Activated naive CD8-positive, alpha-beta T cell treated with anti-CD3 and anti-CD28 coated beads, Interleukin-2, amount 50 U/mL, for 24 hours (primary cell): ENCODE data around the gene PTPRE.
"Not testable (repeated sequence)": the region's sequence is repeated elsewhere in the genome, so short reads cannot be mapped to it uniquely, and the experiment has no call there.

Experiments used
- ATAC-seq: fragments of 150-1000 bp; cut with Tn5 transposase; one replicate; pipeline ENCODE4 v1.10.0; 2021
- DNase-seq: peaks from one replicate; pipeline ENCODE4 v3.0.0; 2021
- H3K27ac Mint-ChIP-seq: one replicate; pipeline ENCODE4 v1.8.0; 2021; ENCODE audit warnings: mild to moderate bottlenecking, mixed read lengths
- H3K27me3 Mint-ChIP-seq: one replicate; pipeline ENCODE4 v1.8.0; 2021; ENCODE audit warnings: mixed read lengths
- H3K36me3 Mint-ChIP-seq: one replicate; pipeline ENCODE4 v1.8.0; 2021; ENCODE audit warnings: low read depth, mixed read lengths
- H3K4me1 Mint-ChIP-seq: one replicate; pipeline ENCODE4 v1.8.0; 2021; ENCODE audit warnings: mixed read lengths
- H3K4me3 Mint-ChIP-seq: one replicate; pipeline ENCODE4 v1.8.0; 2021; ENCODE audit warnings: mild to moderate bottlenecking, moderate library complexity, mixed read lengths
- H3K9me3 Mint-ChIP-seq: one replicate; pipeline ENCODE4 v1.8.0; 2021; ENCODE audit warnings: mixed read lengths

Gene PTPRE

DNA sequence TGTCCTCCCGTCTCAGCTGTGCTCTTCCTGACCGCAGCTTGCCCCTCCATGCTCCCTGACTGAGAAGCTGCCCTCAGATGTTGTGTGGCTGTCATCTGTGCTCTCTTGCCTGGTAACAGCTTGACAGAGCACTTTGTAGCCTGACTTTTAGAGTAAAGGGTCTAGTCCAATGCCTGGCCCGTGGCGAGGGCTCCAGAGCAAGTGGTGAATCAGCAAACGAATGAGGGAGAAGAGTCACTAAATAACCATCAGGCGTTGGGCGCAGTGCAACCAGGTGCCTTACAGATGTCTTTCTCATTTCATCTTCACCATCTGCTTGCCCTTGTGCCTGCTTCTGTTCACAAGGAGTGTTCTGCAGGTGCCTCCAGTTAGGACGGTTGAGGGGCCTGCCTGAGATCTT lies 173.7 kb downstream of the PTPRE start:
- H3K36me3 Mint-ChIP-seq, result peaks cover 20% of the 10 kb centered on the region

GRCh38 chr10:128081222-128081621 lies 174.3 kb downstream of the PTPRE start:
- H3K36me3 Mint-ChIP-seq, result peaks cover 17% of the 10 kb centered on the region
- H3K27ac Mint-ChIP-seq, result no peak overlapping the region

More for the DNA sequence above, 173.7 kb downstream of the PTPRE start:
- no peak overlapping the region for H3K27ac Mint-ChIP-seq
- H3K4me3 Mint-ChIP-seq, result no peak overlapping the region
- no peak for DNase-seq
- H3K27me3 Mint-ChIP-seq, result no peaks in the 10 kb centered on the region
- ATAC-seq, result no peak
- no peaks in the 10 kb centered on the region for H3K4me1 Mint-ChIP-seq
- no peaks in the 10 kb centered on the region for H3K9me3 Mint-ChIP-seq

DNA sequence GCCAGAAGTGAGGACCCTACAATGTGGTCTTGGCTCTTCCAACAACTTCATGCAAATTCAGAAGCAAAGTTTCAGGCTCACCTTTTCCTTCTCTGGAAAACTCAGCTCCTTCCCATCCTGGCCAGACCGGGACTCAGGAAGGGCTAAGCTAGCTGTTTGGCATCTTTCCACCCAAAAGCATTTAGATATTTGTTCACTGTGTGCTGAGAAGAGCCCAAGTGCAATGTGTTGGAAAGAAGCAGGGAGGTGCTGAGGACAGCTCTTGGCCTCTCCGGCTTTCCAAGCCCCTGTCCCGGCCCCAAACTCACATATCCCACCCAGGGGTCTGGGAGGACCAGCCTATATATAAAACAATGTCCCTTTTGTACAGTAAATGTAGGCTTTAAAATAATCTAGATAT lies 174.8 kb downstream of the PTPRE start:
- Mint-ChIP-seq H3K4me3 (no peak overlapping the region), H3K27ac (no peak overlapping the region), H3K9me3 (no peaks in the 10 kb centered on the region), H3K4me1 (no peaks in the 10 kb centered on the region), H3K27me3 (no peaks in the 10 kb centered on the region), H3K36me3 (peaks cover 15% of the 10 kb centered on the region)
- ATAC-seq (no peak), DNase-seq (no peak)

More at GRCh38 chr10:128081222-128081621, 174.3 kb downstream of the PTPRE start:
- no peak for ATAC-seq
- no peaks in the 10 kb centered on the region for H3K27me3 Mint-ChIP-seq
- DNase-seq, result no peak
- no peaks in the 10 kb centered on the region for H3K4me1 Mint-ChIP-seq
- no peaks in the 10 kb centered on the region for H3K9me3 Mint-ChIP-seq
- no peak overlapping the region for H3K4me3 Mint-ChIP-seq

- no peaks in the 10 kb centered on the region for H3K27me3 Mint-ChIP-seq
- no peaks in the 10 kb centered on the region for H3K9me3 Mint-ChIP-seq
- H3K4me1 Mint-ChIP-seq, result peaks cover 4% of the 10 kb centered on the region
- H3K27ac Mint-ChIP-seq, result no peak overlapping the region
- ATAC-seq (no peak), DNase-seq (no peak)
- peaks cover 12% of the 10 kb centered on the region for H3K36me3 Mint-ChIP-seq
- no peak overlapping the region for H3K4me3 Mint-ChIP-seq
Observed at GRCh38 chr10:128083191-128083895, 176.4 kb downstream of the PTPRE start.

DNA sequence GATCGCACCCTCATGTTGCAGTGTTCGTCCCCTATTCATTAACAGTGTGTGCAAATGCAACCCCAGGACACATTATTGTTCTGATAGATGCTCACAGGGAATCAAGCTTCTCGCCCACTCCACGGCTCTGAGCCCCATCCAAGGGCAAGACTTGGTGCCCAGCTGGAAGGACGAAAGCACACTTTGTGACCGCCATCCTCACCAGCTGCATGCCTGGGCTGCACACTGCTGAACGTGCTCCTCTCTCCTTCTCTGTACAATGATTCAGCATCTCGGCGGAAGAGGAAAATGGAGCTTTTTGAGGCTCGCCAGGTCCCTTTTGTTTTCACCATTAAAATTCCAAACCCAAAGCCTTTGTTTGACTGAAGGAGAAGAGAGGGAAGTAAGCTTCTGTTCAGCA lies 177.5 kb downstream of the PTPRE start:
- H3K27ac Mint-ChIP-seq, result no peak overlapping the region
- H3K4me3 Mint-ChIP-seq, result no peak overlapping the region
- no peaks in the 10 kb centered on the region for H3K9me3 Mint-ChIP-seq
- no peak for ATAC-seq
- peaks cover 10% of the 10 kb centered on the region for H3K36me3 Mint-ChIP-seq
- no peak for DNase-seq
- no peaks in the 10 kb centered on the region for H3K27me3 Mint-ChIP-seq
- H3K4me1 Mint-ChIP-seq, result peaks cover 4% of the 10 kb centered on the region

GRCh38 chr10:128084991-128085390 lies 178.1 kb downstream of the PTPRE start:
- H3K36me3 Mint-ChIP-seq, result peaks cover 7% of the 10 kb centered on the region
- no peak overlapping the region for H3K27ac Mint-ChIP-seq
- peaks cover 4% of the 10 kb centered on the region for H3K4me1 Mint-ChIP-seq

GRCh38 chr10:128086003-128086863 lies 179.3 kb downstream of the PTPRE start:
- H3K4me1 Mint-ChIP-seq, result peaks cover 4% of the 10 kb centered on the region
- no peak overlapping the region for H3K4me3 Mint-ChIP-seq
- no peaks in the 10 kb centered on the region for H3K27me3 Mint-ChIP-seq
- no peak for DNase-seq
- peaks cover 4% of the 10 kb centered on the region for H3K36me3 Mint-ChIP-seq
- H3K9me3 Mint-ChIP-seq, result no peaks in the 10 kb centered on the region
- H3K27ac Mint-ChIP-seq, result no peak overlapping the region
- no peak for ATAC-seq

More at GRCh38 chr10:128084991-128085390, 178.1 kb downstream of the PTPRE start:
- no peak for ATAC-seq
- Mint-ChIP-seq H3K9me3 (no peaks in the 10 kb centered on the region), H3K27me3 (no peaks in the 10 kb centered on the region), H3K4me3 (no peak overlapping the region)
- DNase-seq, result no peak

- Mint-ChIP-seq H3K27me3 (no peaks in the 10 kb centered on the region), H3K27ac (no peak overlapping the region)
Observed at GRCh38 chr10:128087146-128087883, 180.4 kb downstream of the PTPRE start.

DNA sequence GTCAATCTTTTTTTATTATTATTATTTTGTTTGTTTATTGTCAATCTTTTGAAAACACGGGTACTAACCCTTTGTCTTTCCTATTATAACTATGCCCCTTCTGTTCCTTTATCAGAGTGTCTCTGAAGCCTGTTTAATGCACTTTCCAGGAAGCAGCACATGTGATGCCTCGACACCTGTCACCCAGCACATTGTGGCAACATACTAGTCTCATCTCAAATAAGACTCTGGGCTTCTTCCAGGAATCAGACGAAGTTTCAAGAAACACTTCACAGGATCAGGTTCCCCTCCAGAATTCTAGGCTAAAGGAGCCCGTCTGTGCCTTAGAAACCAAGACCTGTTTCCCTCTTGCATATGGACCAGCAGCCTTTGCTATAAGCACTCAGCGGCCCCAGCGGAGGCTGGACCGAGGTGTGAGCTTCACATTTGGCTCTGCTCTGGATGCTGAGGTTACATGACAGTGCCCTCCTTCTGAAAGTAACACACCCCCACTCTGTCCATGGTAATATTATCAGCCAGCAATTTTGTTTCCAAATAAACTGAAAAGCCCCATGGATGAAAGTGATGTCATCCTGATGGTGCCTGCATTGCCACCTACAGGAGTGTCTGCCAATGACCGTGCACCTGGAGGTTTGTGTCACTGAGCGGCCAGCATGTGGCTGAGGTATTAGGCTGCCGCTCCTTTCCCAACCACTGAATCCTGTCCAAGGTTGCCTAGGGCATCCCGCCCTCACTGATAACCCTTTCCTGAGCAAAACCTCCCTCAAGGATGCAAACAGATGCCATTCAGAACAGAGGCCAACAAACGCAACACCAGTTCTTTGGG lies 181.2 kb downstream of the PTPRE start:
- Mint-ChIP-seq H3K27ac (peak overlapping the region; percentile 4), H3K4me3 (no peak overlapping the region), H3K9me3 (no peaks in the 10 kb centered on the region), H3K27me3 (no peaks in the 10 kb centered on the region), H3K4me1 (peaks cover 4% of the 10 kb centered on the region), H3K36me3 (peaks cover 4% of the 10 kb centered on the region)
- DNase-seq, result no peak
- no peak for ATAC-seq

More at GRCh38 chr10:128087146-128087883, 180.4 kb downstream of the PTPRE start:
- peaks cover 4% of the 10 kb centered on the region for H3K4me1 Mint-ChIP-seq
- no peaks in the 10 kb centered on the region for H3K9me3 Mint-ChIP-seq
- no peak overlapping the region for H3K4me3 Mint-ChIP-seq
- DNase-seq, result no peak
- peaks cover 4% of the 10 kb centered on the region for H3K36me3 Mint-ChIP-seq
- no peak for ATAC-seq

GRCh38 chr10:128091636-128092210 lies 184.8 kb downstream of the PTPRE start:
- ATAC-seq (no peak), DNase-seq (no peak)
- Mint-ChIP-seq H3K27me3 (no peaks in the 10 kb centered on the region), H3K4me1 (peaks cover 23% of the 10 kb centered on the region), H3K9me3 (no peaks in the 10 kb centered on the region), H3K4me3 (no peak overlapping the region), H3K27ac (no peak overlapping the region), H3K36me3 (peaks cover 9% of the 10 kb centered on the region)

- Mint-ChIP-seq H3K27ac (no peak overlapping the region), H3K4me1 (peaks cover 27% of the 10 kb centered on the region), H3K36me3 (peaks cover 15% of the 10 kb centered on the region), H3K27me3 (no peaks in the 10 kb centered on the region), H3K4me3 (no peak overlapping the region), H3K9me3 (no peaks in the 10 kb centered on the region)
- DNase-seq, result no peak
- no peak for ATAC-seq
Observed at GRCh38 chr10:128092454-128092853, 185.6 kb downstream of the PTPRE start.

DNA sequence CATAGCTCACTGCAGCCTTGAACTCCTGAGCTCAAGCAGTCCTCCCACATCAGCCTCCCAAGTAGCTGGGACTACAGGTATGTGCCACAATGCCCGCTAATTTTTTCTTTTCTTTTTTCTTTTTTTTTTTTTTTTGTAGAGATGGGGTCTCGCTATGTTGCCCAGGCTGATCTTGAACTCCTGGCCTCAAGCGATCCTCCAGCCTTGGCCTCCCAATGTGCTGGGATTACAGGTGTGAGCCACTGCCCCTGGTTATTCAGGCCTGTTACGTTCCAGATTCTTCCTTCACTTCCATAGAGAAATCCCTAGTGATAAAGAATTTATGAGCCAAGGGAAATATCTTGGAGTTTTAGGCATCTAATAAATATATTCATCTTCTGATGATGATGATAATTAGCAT lies 187.7 kb downstream of the PTPRE start:
- not testable (repeated sequence) for H3K4me3 Mint-ChIP-seq, ATAC-seq, H3K27ac Mint-ChIP-seq, DNase-seq, H3K27me3 Mint-ChIP-seq, H3K9me3 Mint-ChIP-seq
- H3K4me1 Mint-ChIP-seq, result peaks cover 26% of the 10 kb centered on the region
- H3K36me3 Mint-ChIP-seq, result peaks cover 36% of the 10 kb centered on the region

GRCh38 chr10:128095027-128095752 lies 188.3 kb downstream of the PTPRE start:
- H3K4me3 Mint-ChIP-seq, result no peak overlapping the region
- peak; percentile 37 for ATAC-seq
- H3K9me3 Mint-ChIP-seq, result no peaks in the 10 kb centered on the region
- H3K27me3 Mint-ChIP-seq, result no peaks in the 10 kb centered on the region
- no peak for DNase-seq
- H3K4me1 Mint-ChIP-seq, result peaks cover 26% of the 10 kb centered on the region
- H3K27ac Mint-ChIP-seq, result no peak overlapping the region
- H3K36me3 Mint-ChIP-seq, result peaks cover 41% of the 10 kb centered on the region
